DOHH2 (cell line): ENCODE measurements around the gene CAMTA1.

Experiments
- CTCF ChIP-seq: fragments of 200-600 bp; sonication (generic); IDR thresholded peaks from one replicate; pipeline ENCODE4 v1.5.1; 2014; ENCODE audit warnings: antibody characterized with exemption, mild to moderate bottlenecking, low read depth, low read length; ENCODE audit not compliant: poor library complexity, severe bottlenecking
- EZH2phosphoT487 ChIP-seq: fragments of 200-600 bp; sonication (generic); IDR thresholded peaks from 2 replicates; pipeline ENCODE4 v1.6.1; 2017; ENCODE audit warnings: borderline replicate concordance, mild to moderate bottlenecking, antibody characterized with exemption, low read length, moderate library complexity, mixed read lengths

GRCh38 chr1:7236844-7237515 lies 451.7 kb downstream of the CAMTA1 start:
- no peak for TF ChIP-seq CTCF
- TF ChIP-seq EZH2phosphoT487, result no peak
